ENCODE results near the gene PSMD5. TPM values are rescaled to one million over a fixed set of nuclear protein-coding genes. Genes with fewer than 3 reads are reported as not detected.

PSMD5 gene
- total and polyA plus RNA-seq, 10 of the 15 experiments (the other 5 are each of a cell fraction or from before 2014, with no cell fraction given) = 8.8 to 47.7 (median 25.1) TPM

GRCh38 chr9:120857902-120858301 is 15.2 kb upstream of the PSMD5 start:
- no peak for DNase-seq (ENCODE audit: low read depth, low spot score)
- Histone ChIP-seq H3K4me2 (ENCODE audit: control insufficient read depth, insufficient read depth) (no peak overlapping the region), H3K36me3 (ENCODE audit: control insufficient read depth in 2 of 2, insufficient read depth in 2 of 2, low read length in 1 of 2) (peaks cover 36 to 43% of the 10 kb centered on the region in 2 experiments), H3K9ac (ENCODE audit: control insufficient read depth, insufficient read depth, low read length) (no peak overlapping the region), H3K4me1 (ENCODE audit: control insufficient read depth, insufficient read depth, low read length) (no peaks in the 10 kb centered on the region), H3K9me3 (replicated peaks; ENCODE audit: control insufficient read depth, insufficient read depth, low read length) (no peaks in the 10 kb centered on the region), H3K4me3 (no peak overlapping the region), H4K20me1 (ENCODE audit: control insufficient read depth, insufficient read depth) (no peaks in the 10 kb centered on the region), H3K27me3 (replicated peaks in 1 of 2; ENCODE audit: control insufficient read depth in 2 of 2, insufficient read depth in 2 of 2, low read length in 1 of 2) (no peaks in the 10 kb centered on the region), H2AFZ (ENCODE audit: control insufficient read depth, low read depth, low read length) (no peak overlapping the region), H3K27ac (ENCODE audit: control insufficient read depth, insufficient read depth) (no peak overlapping the region), H3K79me2 (ENCODE audit: control insufficient read depth, insufficient read depth, low read length) (no peaks in the 10 kb centered on the region)
- ChIA-PET SMC1A (ENCODE audit: uncharacterized antibody, unreplicated experiment) (interaction anchor here (1.0 to 1.6 kb wide), 2 partner anchors 10 to 127 kb away, joined by 3 read pairs; no protein-coding TSS in a partner anchor), RAD21 (ENCODE audit: unreplicated experiment) (no interaction called here), CTCF (no interaction called here), POLR2A (no interaction called here)
- no peak for ATAC-seq
- no peak for FAIRE-seq
- in situ Hi-C loops (cut with MboI) (no loop called here), intact Hi-C loops (cut with micrococcal nuclease; ENCODE audit: unreplicated experiment) (no loop called here)
- BruUV-seq (replicated peaks) = no TSS peak
- 58% methylated on average over 11 of the region's 11 CpGs for WGBS (ENCODE audit: insufficient coverage, insufficient replicate concordance, low lambda C conversion rate, missing lambda C conversion rate)
- no peak for TF ChIP-seq TCF12 (IDR thresholded peaks at IDR 0.05; ENCODE audit: low read depth, low read length)
- TF ChIP-seq DPF2 (IDR thresholded peaks at IDR 0.05) = no peak
- TF ChIP-seq POLR2AphosphoS5 (IDR thresholded peaks at IDR 0.05; ENCODE audit: low read length) = no peak
- no peak for TF ChIP-seq NRF1 (conservative IDR thresholded peaks at IDR 0.05; ENCODE audit: low read depth, low read length)
- TF ChIP-seq SIX5 (IDR thresholded peaks at IDR 0.05; ENCODE audit: low read depth, low read length, severe bottlenecking) = no peak
- TF ChIP-seq MTA2 (IDR thresholded peaks at IDR 0.05; ENCODE audit: low read depth) = no peak
- TF ChIP-seq HCFC1 (IDR thresholded peaks at IDR 0.05; ENCODE audit: low read length) = no peak
- TF ChIP-seq STAT1 (conservative IDR thresholded peaks at IDR 0.05) = no peak
- TF ChIP-seq ZBTB11 (CRISPR knock-in tag; IDR thresholded peaks at IDR 0.05) = no peak
- no peak for TF ChIP-seq NKRF (conservative IDR thresholded peaks at IDR 0.05)
- TF ChIP-seq RCOR1 (conservative IDR thresholded peaks at IDR 0.05; ENCODE audit: low read depth, low read length) = no peak
- no peak for TF ChIP-seq NFYB (IDR thresholded peaks at IDR 0.05; ENCODE audit: insufficient read depth, low read depth, low read length)
- TF ChIP-seq JUNB (IDR thresholded peaks at IDR 0.05) = no peak
- no peak for TF ChIP-seq EED (IDR thresholded peaks at IDR 0.05; ENCODE audit: low read depth)
- TF ChIP-seq ZNF592 (IDR thresholded peaks at IDR 0.05) = no peak
- TF ChIP-seq ZNF207 (IDR thresholded peaks at IDR 0.05; ENCODE audit: borderline replicate concordance) = no peak
- no peak for TF ChIP-seq SRF (IDR thresholded peaks at IDR 0.05; ENCODE audit: low read depth in 2 of 2, low read length in 2 of 2)

Data from GM12878 (cell line).